HCT116 (cell line): ENCODE data around the gene GRIP1. TPM values are rescaled to one million over a fixed set of nuclear protein-coding genes. Genes with fewer than 3 reads are reported as not detected.
A peak's percentile ranks its signal among the peaks of the same experiment; 100 is the strongest.
"Not testable (repeated sequence)": the region's sequence is repeated elsewhere in the genome, so short reads cannot be mapped to it uniquely, and the experiment has no call there.

Source experiments
- ATAC-seq: fragments of 200-7000 bp; cut with Tn5 transposase; 2 replicates; pipeline ENCODE4 v1.9.1; 2020; ENCODE audit warnings: mild to moderate bottlenecking, moderate library complexity
- BruUV-seq: library from RNA; stranded (reverse); fragments of 400-500 nt; replicated peaks from 2 replicates; lab custom pipeline; 2021; lab: Mats Ljungman, UMichigan
- CTCF ChIA-PET: fragments of 300-600 bp; sonication (Branson Sonifier 250); formaldehyde crosslinking; loops from one replicate; lab custom pipeline; 2021; ENCODE audit warnings: antibody characterized with exemption; lab: Charles Lee
- POLR2A ChIA-PET: fragments of 300-600, 350-600 bp; sonication (Branson Sonifier 250); formaldehyde crosslinking; loops from one replicate; lab custom pipeline; 2021; ENCODE audit warnings: antibody characterized with exemption; lab: Charles Lee
- RAD21 ChIA-PET, 2 experiments: fragments of 300-600 bp; sonication (Branson Sonifier 250); formaldehyde crosslinking; loops; one replicate each; lab custom pipeline; 2023; ENCODE audit warnings: low total read pairs in 2 of 2; ENCODE audit not compliant: uncharacterized antibody in 2 of 2, unreplicated experiment in 2 of 2, low non-redundant PET in 1 of 2; lab: Charles Lee
- DNase-seq: peaks from one replicate; pipeline ENCODE4 v3.0.0-alpha.2; 2010; ENCODE audit warnings: low read depth, low spot score
- H2AFZ ChIP-seq: fragments of 200-600 bp; shearing (Covaris generic), sonication (generic); 2 replicates; pipeline ENCODE4 v1.6.1; 2017; ENCODE audit warnings: low read depth, mixed run types, mixed read lengths, antibody characterized with exemption, low read length; ENCODE audit not compliant: poor library complexity, severe bottlenecking
- H3K27ac ChIP-seq: 2 replicates; pipeline ENCODE4 v1.5.1; 2012; ENCODE audit warnings: low read depth, low read length
- H3K27me3 ChIP-seq: fragments of 200-600 bp; sonication (generic); 2 replicates; pipeline ENCODE4 v1.6.1; 2016; ENCODE audit warnings: mixed run types, low read length, mixed read lengths; ENCODE audit not compliant: insufficient read depth
- H3K36me3 ChIP-seq, 2 experiments: fragments of 200-500 bp in 1 of 2; fragments of 200-600 bp in 1 of 2; sonication (Bioruptor generic) in 1 of 2; sonication (generic) in 1 of 2; 2 replicates each; pipeline versions ENCODE4 v1.5.1 to v1.6.1; 2014 to 2016; ENCODE audit warnings: low read length in 2 of 2, inconsistent platforms in 1 of 2, mixed read lengths in 1 of 2, mixed run types in 1 of 2; ENCODE audit not compliant: insufficient read depth in 2 of 2, control insufficient read depth in 1 of 2
- H3K4me1 ChIP-seq, 2 experiments: fragments of 200-600 bp in 1 of 2; sonication (generic) in 1 of 2; 2 replicates each; pipeline versions ENCODE4 v1.5.1 to v1.6.1; 2012 to 2017; ENCODE audit warnings: low read length in 2 of 2, inconsistent platforms in 1 of 2, mild to moderate bottlenecking in 1 of 2, mixed read lengths in 1 of 2, mixed run types in 1 of 2, moderate library complexity in 1 of 2; ENCODE audit not compliant: insufficient read depth in 2 of 2, control insufficient read depth in 1 of 2
- H3K4me2 ChIP-seq: fragments of 200-600 bp; sonication (generic); 2 replicates; pipeline ENCODE4 v1.6.1; 2017; ENCODE audit warnings: mixed run types, low read length, mixed read lengths
- H3K4me3 ChIP-seq, 2 experiments: fragments of 200-600 bp in 1 of 2; sonication (generic) in 1 of 2; replicated peaks in 1 of 2; 2 replicates each; pipeline ENCODE4 v1.5.1; 2011 to 2016; ENCODE audit warnings: low read length in 2 of 2, control low read depth in 1 of 2, low read depth in 1 of 2, mild to moderate bottlenecking in 1 of 2, mixed read lengths in 1 of 2, mixed run types in 1 of 2
- H3K79me2 ChIP-seq: fragments of 200-600 bp; sonication (generic); 2 replicates; pipeline ENCODE4 v1.6.1; 2017; ENCODE audit warnings: mild to moderate bottlenecking, mixed run types, low read length, moderate library complexity, mixed read lengths; ENCODE audit not compliant: insufficient read depth
- H3K9ac ChIP-seq: fragments of 200-600 bp; sonication (generic); 2 replicates; pipeline ENCODE4 v1.6.1; 2016; ENCODE audit warnings: low read length, mixed read lengths
- H3K9me2 ChIP-seq: fragments of 200-600 bp; sonication (generic), shearing (Covaris generic); 2 replicates; pipeline ENCODE4 v1.6.1; 2017; ENCODE audit warnings: mixed run types, mild to moderate bottlenecking, moderate library complexity; ENCODE audit not compliant: insufficient read depth
- H3K9me3 ChIP-seq, 2 experiments: fragments of 200-500 bp in 1 of 2; fragments of 200-600 bp in 1 of 2; sonication (Bioruptor generic) in 1 of 2; sonication (generic) in 1 of 2; 2 replicates each; pipeline ENCODE4 v1.6.1; 2014 to 2017; ENCODE audit warnings: low read length in 2 of 2, mixed read lengths in 2 of 2, inconsistent platforms in 1 of 2, low read depth in 1 of 2, mild to moderate bottlenecking in 1 of 2, mixed run types in 1 of 2, moderate library complexity in 1 of 2; ENCODE audit not compliant: control insufficient read depth in 1 of 2, insufficient read depth in 1 of 2
- H4K20me1 ChIP-seq: fragments of 200-600 bp; sonication (generic), shearing (Covaris generic); 2 replicates; pipeline ENCODE4 v1.6.1; 2017; ENCODE audit warnings: mixed run types, mild to moderate bottlenecking, moderate library complexity; ENCODE audit not compliant: insufficient read depth
- POLR2A ChIP-seq: IDR thresholded peaks from 2 replicates; pipeline ENCODE4 v1.7.0; 2011; ENCODE audit warnings: borderline replicate concordance; ENCODE audit not compliant: insufficient read depth, insufficient read length; ENCODE audit errors: extremely low read depth
- RAD21 ChIP-seq: IDR thresholded peaks from 2 replicates; pipeline ENCODE4 v1.6.1; 2012; ENCODE audit warnings: low read depth, mild to moderate bottlenecking
- intact Hi-C: fragments of 100-400 bp; cut with micrococcal nuclease; formaldehyde crosslinking; loops from 2 replicates; pipeline ENCODE4 v1.10.0; 2022
- total RNA-seq: library from RNA; stranded (reverse); gene quantifications from one replicate; pipeline ENCODE4 v1.2.1, GENCODE V29; 2021; ENCODE audit not compliant: unreplicated experiment
- TF ChIP-seq, protein P1 (sequence below): IDR thresholded peaks from 2 replicates; pipeline ENCODE4 v1.6.1; 2012; ENCODE audit warnings: low read depth

The GRIP1 gene
- total RNA-seq, 1 experiment from 2014 or later: not detected

DNA sequence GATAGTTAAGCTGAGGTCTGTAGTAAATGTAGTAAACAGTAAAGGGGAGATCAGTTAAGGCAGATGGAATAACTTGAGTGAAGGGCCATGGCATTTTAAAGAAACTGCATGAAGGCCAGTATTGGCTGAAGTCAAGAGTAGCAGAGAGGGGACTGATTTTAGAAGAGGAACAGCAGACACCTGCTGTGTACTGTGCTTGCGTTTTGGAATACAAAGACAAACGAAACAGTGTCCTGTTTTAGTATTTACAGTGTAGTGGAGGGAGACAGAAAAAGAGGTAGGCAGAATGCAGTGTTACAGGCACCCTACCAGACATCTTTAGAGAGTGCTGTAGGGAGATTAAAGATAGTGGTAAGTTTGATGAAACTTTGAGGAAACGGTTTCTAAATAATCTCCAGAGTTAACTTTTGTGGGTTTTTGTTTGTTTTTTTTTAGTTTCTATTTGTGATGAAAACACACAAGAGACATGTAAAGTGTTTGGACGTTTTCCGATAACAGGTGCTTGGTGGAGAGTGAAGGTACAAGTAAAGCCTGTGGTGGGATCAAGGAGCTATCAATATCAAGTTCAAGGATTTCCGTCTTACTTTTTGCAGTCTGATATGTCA, 374.5 kb downstream of the GRIP1 start:
- Histone ChIP-seq H3K9me2 (no peaks in the 10 kb centered on the region), H4K20me1 (no peaks in the 10 kb centered on the region), H3K4me3 (no peak overlapping the region), H3K79me2 (no peaks in the 10 kb centered on the region), H3K27me3 (no peaks in the 10 kb centered on the region), H3K4me1 (peaks cover 8 to 11% of the 10 kb centered on the region in 2 experiments; a peak in 3 of 4 replicates), H2AFZ (no peak overlapping the region), H3K4me2 (no peak overlapping the region), H3K9ac (no peak overlapping the region), H3K27ac (no peak overlapping the region), H3K9me3 (no peaks in the 10 kb centered on the region), H3K36me3 (peaks cover 0 to 5% of the 10 kb centered on the region in 2 experiments; a peak in 1 of 4 replicates)
- RAD21 ChIA-PET: no interaction called here
- CTCF ChIA-PET: no interaction called here
- no TSS peak for BruUV-seq
- POLR2A ChIA-PET: no interaction called here
- no peak for TF ChIP-seq POLR2A
- TF ChIP-seq RAD21: no peak
- TF ChIP-seq, protein P1, sequence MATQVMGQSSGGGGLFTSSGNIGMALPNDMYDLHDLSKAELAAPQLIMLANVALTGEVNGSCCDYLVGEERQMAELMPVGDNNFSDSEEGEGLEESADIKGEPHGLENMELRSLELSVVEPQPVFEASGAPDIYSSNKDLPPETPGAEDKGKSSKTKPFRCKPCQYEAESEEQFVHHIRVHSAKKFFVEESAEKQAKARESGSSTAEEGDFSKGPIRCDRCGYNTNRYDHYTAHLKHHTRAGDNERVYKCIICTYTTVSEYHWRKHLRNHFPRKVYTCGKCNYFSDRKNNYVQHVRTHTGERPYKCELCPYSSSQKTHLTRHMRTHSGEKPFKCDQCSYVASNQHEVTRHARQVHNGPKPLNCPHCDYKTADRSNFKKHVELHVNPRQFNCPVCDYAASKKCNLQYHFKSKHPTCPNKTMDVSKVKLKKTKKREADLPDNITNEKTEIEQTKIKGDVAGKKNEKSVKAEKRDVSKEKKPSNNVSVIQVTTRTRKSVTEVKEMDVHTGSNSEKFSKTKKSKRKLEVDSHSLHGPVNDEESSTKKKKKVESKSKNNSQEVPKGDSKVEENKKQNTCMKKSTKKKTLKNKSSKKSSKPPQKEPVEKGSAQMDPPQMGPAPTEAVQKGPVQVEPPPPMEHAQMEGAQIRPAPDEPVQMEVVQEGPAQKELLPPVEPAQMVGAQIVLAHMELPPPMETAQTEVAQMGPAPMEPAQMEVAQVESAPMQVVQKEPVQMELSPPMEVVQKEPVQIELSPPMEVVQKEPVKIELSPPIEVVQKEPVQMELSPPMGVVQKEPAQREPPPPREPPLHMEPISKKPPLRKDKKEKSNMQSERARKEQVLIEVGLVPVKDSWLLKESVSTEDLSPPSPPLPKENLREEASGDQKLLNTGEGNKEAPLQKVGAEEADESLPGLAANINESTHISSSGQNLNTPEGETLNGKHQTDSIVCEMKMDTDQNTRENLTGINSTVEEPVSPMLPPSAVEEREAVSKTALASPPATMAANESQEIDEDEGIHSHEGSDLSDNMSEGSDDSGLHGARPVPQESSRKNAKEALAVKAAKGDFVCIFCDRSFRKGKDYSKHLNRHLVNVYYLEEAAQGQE: no peak
- DNase-seq: no peak
- intact Hi-C loops: no loop called here
- ATAC-seq: no peak

GRCh38 chr12:66303316-66303804, 375.5 kb downstream of the GRIP1 start:
- not testable (repeated sequence) for BruUV-seq

More at GRCh38 chr12:66303316-66303804, 375.5 kb downstream of the GRIP1 start:
- peak overlapping the region; percentile 83 for H3K9ac ChIP-seq
- H4K20me1 ChIP-seq, DNase-seq, H3K36me3 ChIP-seq, H3K27ac ChIP-seq, ATAC-seq, H2AFZ ChIP-seq, H3K9me2 ChIP-seq, H3K27me3 ChIP-seq, RAD21 ChIA-PET, H3K79me2 ChIP-seq, H3K9me3 ChIP-seq: not testable (repeated sequence)
- intact Hi-C loops: loop anchor here (2.0 kb wide), 1 partner anchor 135 kb away; the partner anchor contains the start of gene TMBIM4
- peak overlapping the region; percentile 92 for H3K4me2 ChIP-seq
- H3K4me3 ChIP-seq: peak overlapping the region; percentile 81 to 86
- H3K4me1 ChIP-seq: peaks cover 8 to 11% of the 10 kb centered on the region in 2 experiments; a peak in 3 of 4 replicates
- ChIA-PET CTCF (interaction anchor here (1.1 kb wide), 1 partner anchor 134 kb away, joined by 3 read pairs; the partner anchor contains the start of gene TMBIM4), POLR2A (interaction anchor here (1.4 kb wide), 1 partner anchor 8 kb away, joined by 6 read pairs; no protein-coding TSS in a partner anchor)
